Trophoblast cell (in vitro differentiated cells and primary cell): ENCODE results near the gene NFKBIL1.

Source experiments
- DNase-seq, 2 donors: peaks; one replicate each; pipeline ENCODE4 v3.0.0-alpha.2; 2016
- H2AFZ ChIP-seq: 2 replicates; pipeline ENCODE4 v1.6.1; 2013; ENCODE audit warnings: low read length, moderate library complexity, mild to moderate bottlenecking; ENCODE audit not compliant: insufficient read depth, poor library complexity
- H2AK5ac ChIP-seq: 2 replicates; pipeline ENCODE4 v1.6.1; 2013; ENCODE audit warnings: mild to moderate bottlenecking, low read length
- H2BK120ac ChIP-seq: 2 replicates; pipeline ENCODE4 v1.6.1; 2013; ENCODE audit warnings: low read length, mild to moderate bottlenecking, moderate library complexity; ENCODE audit not compliant: insufficient read depth, poor library complexity
- H2BK12ac ChIP-seq: 2 replicates; pipeline ENCODE4 v1.6.1; 2013; ENCODE audit warnings: mild to moderate bottlenecking, low read length, moderate library complexity
- H2BK5ac ChIP-seq: 2 replicates; pipeline ENCODE4 v1.6.1; 2013; ENCODE audit warnings: low read length, low read depth, moderate library complexity, mild to moderate bottlenecking; ENCODE audit not compliant: poor library complexity
- H3K14ac ChIP-seq: 2 replicates; pipeline ENCODE4 v1.6.1; 2013; ENCODE audit warnings: mild to moderate bottlenecking, low read length
- H3K18ac ChIP-seq: 2 replicates; pipeline ENCODE4 v1.6.1; 2013; ENCODE audit warnings: mild to moderate bottlenecking, low read length
- H3K23ac ChIP-seq: 2 replicates; pipeline ENCODE4 v1.6.1; 2013; ENCODE audit warnings: low read length
- H3K27ac ChIP-seq: 2 replicates; pipeline ENCODE4 v1.5.1; 2013; ENCODE audit warnings: low read depth, mild to moderate bottlenecking, inconsistent platforms, low read length, moderate library complexity
- H3K27me3 ChIP-seq: 2 replicates; pipeline ENCODE4 v1.6.1; 2013; ENCODE audit warnings: inconsistent platforms, mild to moderate bottlenecking, low read length, moderate library complexity; ENCODE audit not compliant: insufficient read depth
- H3K36me3 ChIP-seq, 2 experiments: 1 replicate in 1 of 2; 2 replicates in 1 of 2; pipeline ENCODE4 v1.6.1; 2013; ENCODE audit warnings: low read length in 2 of 2, mild to moderate bottlenecking in 2 of 2, moderate library complexity in 1 of 2; ENCODE audit not compliant: insufficient read depth in 2 of 2, control insufficient read depth in 1 of 2
- H3K4ac ChIP-seq: 2 replicates; pipeline ENCODE4 v1.6.1; 2013; ENCODE audit warnings: low read depth, mild to moderate bottlenecking, low read length, moderate library complexity
- H3K4me1 ChIP-seq, 2 experiments: 1 replicate in 1 of 2; 2 replicates in 1 of 2; pipeline ENCODE4 v1.6.1; 2013; ENCODE audit warnings: low read length in 2 of 2, mild to moderate bottlenecking in 2 of 2, moderate library complexity in 1 of 2; ENCODE audit not compliant: insufficient read depth in 2 of 2, control insufficient read depth in 1 of 2
- H3K4me2 ChIP-seq: 2 replicates; pipeline ENCODE4 v1.6.1; 2013; ENCODE audit warnings: inconsistent platforms, mild to moderate bottlenecking, low read length, moderate library complexity
- H3K4me3 ChIP-seq: 2 replicates; pipeline ENCODE4 v1.5.1; 2013; ENCODE audit warnings: mild to moderate bottlenecking, low read depth, low read length, inconsistent platforms
- H3K79me1 ChIP-seq: one replicate; pipeline ENCODE4 v1.6.1; 2013; ENCODE audit warnings: low read length
- H3K79me2 ChIP-seq: 2 replicates; pipeline ENCODE4 v1.6.1; 2013; ENCODE audit warnings: low read length, mild to moderate bottlenecking; ENCODE audit not compliant: control insufficient read depth, insufficient read depth, poor library complexity
- H3K9ac ChIP-seq: 2 replicates; pipeline ENCODE4 v1.6.1; 2013; ENCODE audit warnings: mild to moderate bottlenecking, low read length
- H3K9me3 ChIP-seq: 2 replicates; pipeline ENCODE4 v1.6.1; 2013; ENCODE audit warnings: low read depth, mild to moderate bottlenecking, control low read depth, inconsistent platforms, low read length; ENCODE audit not compliant: insufficient read depth
- H4K12ac ChIP-seq: 2 replicates; pipeline ENCODE4 v1.6.1; 2013; ENCODE audit warnings: low read depth, mild to moderate bottlenecking, low read length, moderate library complexity
- H4K8ac ChIP-seq: 2 replicates; pipeline ENCODE4 v1.6.1; 2013; ENCODE audit warnings: low read depth, mild to moderate bottlenecking, low read length, moderate library complexity
- H4K91ac ChIP-seq: one replicate; pipeline ENCODE4 v1.6.1; 2013; ENCODE audit warnings: low read depth, mild to moderate bottlenecking, low read length, moderate library complexity
- WGBS: extraction: QIAGEN DNeasy Blood & Tissue Kit; methylation state at CpG from one replicate; pipeline ENCODE4 v1.1.7; 2013; ENCODE audit warnings: missing lambda C conversion rate; ENCODE audit not compliant: insufficient read length, insufficient coverage; ENCODE audit errors: extremely low coverage; 5-methylcytosine and 5-hydroxymethylcytosine counted together

NFKBIL1 gene

DNA sequence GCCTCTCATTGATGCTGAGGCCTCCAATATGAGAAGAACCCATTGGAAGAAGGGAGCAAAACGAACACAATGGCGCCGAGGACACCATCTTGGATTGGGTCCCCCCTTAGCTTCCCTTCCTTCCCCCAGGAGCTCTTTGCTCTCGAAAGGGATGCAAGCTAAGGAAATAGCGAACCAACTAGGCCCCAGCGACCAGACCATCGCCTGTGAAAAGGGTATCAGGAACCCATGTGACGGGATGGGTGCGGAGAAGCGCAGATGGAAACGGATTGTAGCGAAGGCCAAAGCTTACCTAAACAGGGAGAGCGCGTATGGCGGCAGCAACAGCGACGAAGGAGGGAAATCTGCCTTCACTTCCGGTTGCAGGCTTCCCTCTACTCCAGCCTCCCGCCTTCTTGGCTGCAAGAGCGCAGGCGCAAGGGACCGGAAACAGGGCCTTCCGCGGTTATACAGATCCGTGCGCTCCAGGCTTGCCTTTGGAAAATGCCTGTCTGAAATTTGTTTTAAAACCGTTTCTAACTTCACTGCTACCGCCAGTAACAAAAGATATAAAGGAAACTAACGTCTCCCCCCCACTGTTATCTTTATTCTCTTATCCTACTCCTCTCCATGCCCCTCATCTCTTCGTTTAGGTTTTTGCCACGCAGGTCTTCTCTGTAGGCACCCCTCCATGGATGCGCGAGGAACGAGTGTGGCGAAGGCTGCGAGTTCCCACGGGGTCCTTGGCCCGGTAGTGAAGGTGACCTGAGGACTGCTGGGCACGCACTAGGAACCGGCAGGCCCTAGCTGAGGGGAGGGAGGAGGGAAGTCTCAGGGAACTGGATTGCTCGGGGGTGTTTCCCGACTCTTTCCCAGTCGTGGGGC is 5.5 kb upstream of the NFKBIL1 start, which contains the start of gene DDX39B:
DDX39B (minus strand) TSS at position 346 of the 864 bp plus-strand sequence. CDS start 1,471 bp downstream, outside the sequence.
- Histone ChIP-seq H3K9me3 (no peaks in the 10 kb centered on the region), H3K18ac (peak within 1 kb of the TSS; percentile 54), H3K23ac (no peak within 1 kb of the TSS), H3K36me3 (peaks cover 20 to 32% of the 10 kb centered on the region in 2 experiments), H3K27ac (peak within 1 kb of the TSS; percentile 87), H2AK5ac (peak within 1 kb of the TSS; percentile 14), H3K14ac (peak within 1 kb of the TSS; percentile 29), H3K27me3 (no peaks in the 10 kb centered on the region), H2AFZ (peak within 1 kb of the TSS; percentile 27), H3K79me2 (peaks cover 20% of the 10 kb centered on the region), H3K4me2 (peak within 1 kb of the TSS; percentile 83), H3K79me1 (peaks cover 10% of the 10 kb centered on the region), H2BK12ac (no peak within 1 kb of the TSS), H3K4me1 (peaks cover 6% of the 10 kb centered on the region in 2 experiments), H4K8ac (peak within 1 kb of the TSS; percentile 67), H2BK5ac (peak within 1 kb of the TSS; percentile 81), H3K4me3 (peak within 1 kb of the TSS; percentile 82), H4K12ac (peak within 1 kb of the TSS; percentile 32), H4K91ac (peak within 1 kb of the TSS; percentile 92), H3K4ac (peak within 1 kb of the TSS; percentile 90), H3K9ac (peak within 1 kb of the TSS; percentile 95), H2BK120ac (peak within 1 kb of the TSS; percentile 8)
- peak; percentile 94 to 98 for DNase-seq
- no CpG with 5 or more reads among the region's 43 CpGs for WGBS

DNA sequence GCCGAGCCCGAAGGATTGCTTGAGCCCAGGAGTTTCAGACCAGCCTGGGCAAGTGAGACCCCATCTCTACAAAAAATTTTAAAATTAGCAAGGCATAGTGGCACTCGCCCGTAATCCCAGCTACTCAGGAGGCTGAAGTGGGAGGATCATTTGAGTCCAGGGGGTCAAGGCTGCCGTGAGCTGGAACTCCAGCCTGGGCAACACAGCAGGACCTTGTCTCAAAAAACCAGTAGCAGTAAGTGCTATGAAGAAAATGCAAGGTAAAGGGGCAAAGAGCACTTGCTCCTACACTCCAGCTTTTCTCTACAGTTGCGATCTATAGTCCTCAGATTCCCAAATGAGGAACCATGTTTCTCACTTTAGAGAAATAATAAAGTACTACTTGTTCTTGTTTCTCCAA is 3.8 kb upstream of the NFKBIL1 start:
- Histone ChIP-seq H4K91ac (no peak overlapping the region), H3K9me3 (no peaks in the 10 kb centered on the region), H3K27me3 (no peaks in the 10 kb centered on the region), H3K4me1 (peaks cover 10 to 11% of the 10 kb centered on the region in 2 experiments), H3K23ac (no peak overlapping the region), H3K79me2 (peaks cover 20% of the 10 kb centered on the region), H3K4me3 (no peak overlapping the region), H2BK120ac (no peak overlapping the region), H3K4me2 (no peak overlapping the region), H4K12ac (no peak overlapping the region), H2BK5ac (no peak overlapping the region), H2AK5ac (no peak overlapping the region), H3K14ac (no peak overlapping the region), H3K9ac (no peak overlapping the region), H4K8ac (no peak overlapping the region), H2BK12ac (no peak overlapping the region), H3K4ac (no peak overlapping the region), H3K79me1 (peaks cover 12% of the 10 kb centered on the region), H3K27ac (no peak overlapping the region), H3K36me3 (peaks cover 12 to 17% of the 10 kb centered on the region in 2 experiments), H2AFZ (no peak overlapping the region), H3K18ac (no peak overlapping the region)
- WGBS = no CpG with 5 or more reads among the region's 6 CpGs
- no peak for DNase-seq

DNA sequence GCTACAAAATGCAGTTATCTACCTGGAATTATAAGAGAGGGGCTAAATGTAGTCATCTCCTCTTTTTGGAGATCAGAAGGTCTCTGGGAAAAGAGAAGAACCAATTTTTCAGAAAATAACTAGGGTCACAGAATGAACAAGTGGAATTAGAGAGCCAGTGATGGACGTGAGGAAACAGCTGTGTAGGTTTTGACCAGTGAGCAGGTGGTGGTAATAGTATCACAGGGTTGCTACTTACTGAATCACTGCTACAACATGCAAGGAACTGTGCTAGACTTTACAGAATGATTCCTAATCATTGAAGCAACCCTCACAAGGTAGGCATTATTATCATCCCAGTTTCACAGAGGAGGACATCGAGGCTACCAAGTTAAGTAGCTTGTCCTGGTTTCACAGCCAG is 2.7 kb upstream of the NFKBIL1 start:
- no peak overlapping the region for H2BK5ac ChIP-seq
- H3K18ac ChIP-seq = no peak overlapping the region
- no peak overlapping the region for H3K4me2 ChIP-seq
- H3K14ac ChIP-seq = no peak overlapping the region
- peaks cover 12% of the 10 kb centered on the region for H3K79me1 ChIP-seq
- peaks cover 10 to 11% of the 10 kb centered on the region in 2 experiments for H3K4me1 ChIP-seq
- no CpG with 5 or more reads among the region's 2 CpGs for WGBS
- no peak overlapping the region for H2AFZ ChIP-seq
- H4K91ac ChIP-seq = no peak overlapping the region
- H2BK12ac ChIP-seq = no peak overlapping the region
- no peak overlapping the region for H2BK120ac ChIP-seq
- no peak overlapping the region for H4K8ac ChIP-seq
- H4K12ac ChIP-seq = no peak overlapping the region
- no peaks in the 10 kb centered on the region for H3K27me3 ChIP-seq
- no peak overlapping the region for H2AK5ac ChIP-seq
- H3K23ac ChIP-seq = no peak overlapping the region
- H3K9ac ChIP-seq = no peak overlapping the region
- no peak for DNase-seq
- H3K9me3 ChIP-seq = no peaks in the 10 kb centered on the region
- peaks cover 9 to 10% of the 10 kb centered on the region in 2 experiments for H3K36me3 ChIP-seq
- no peak overlapping the region for H3K27ac ChIP-seq
- H3K4me3 ChIP-seq = no peak overlapping the region
- no peak overlapping the region for H3K4ac ChIP-seq
- H3K79me2 ChIP-seq = peaks cover 17% of the 10 kb centered on the region

DNA sequence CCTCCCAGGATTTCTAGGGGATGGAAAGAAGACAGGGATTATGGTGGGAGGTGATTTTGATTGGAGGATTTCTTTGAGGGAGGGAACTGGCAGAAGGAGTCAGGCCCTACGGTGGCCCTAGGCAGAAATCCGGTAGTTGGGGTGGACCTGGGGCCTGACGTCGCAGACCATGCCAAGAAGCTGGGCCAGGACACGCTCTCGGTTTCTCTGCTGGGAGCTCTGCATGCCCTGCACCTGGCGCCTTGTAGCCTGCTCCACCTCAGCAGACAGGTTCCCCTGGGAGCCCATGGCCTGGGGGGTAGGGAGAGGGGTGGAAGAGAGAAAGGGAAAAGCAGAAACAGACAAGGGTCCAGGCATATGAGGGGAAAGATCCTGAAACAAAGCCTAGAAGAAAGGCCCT is 2.1 kb upstream of the NFKBIL1 start:
- Histone ChIP-seq H2BK120ac (no peak overlapping the region), H2AK5ac (no peak overlapping the region), H4K8ac (no peak overlapping the region), H3K27me3 (no peaks in the 10 kb centered on the region), H3K4me3 (no peak overlapping the region), H3K14ac (no peak overlapping the region), H3K9ac (peak overlapping the region; percentile 23), H3K4me1 (peaks cover 5 to 6% of the 10 kb centered on the region in 2 experiments), H2BK5ac (no peak overlapping the region), H3K79me2 (peaks cover 12% of the 10 kb centered on the region), H3K79me1 (peaks cover 12% of the 10 kb centered on the region), H2AFZ (no peak overlapping the region), H3K4ac (no peak overlapping the region), H3K36me3 (peaks cover 4 to 6% of the 10 kb centered on the region in 2 experiments), H4K12ac (no peak overlapping the region), H3K18ac (no peak overlapping the region), H3K4me2 (no peak overlapping the region), H3K9me3 (no peaks in the 10 kb centered on the region), H4K91ac (no peak overlapping the region), H2BK12ac (no peak overlapping the region), H3K27ac (no peak overlapping the region), H3K23ac (no peak overlapping the region)
- WGBS = no CpG with 5 or more reads among the region's 7 CpGs
- DNase-seq = no peak
